ENCODE data around the gene DSCAML1.

DSCAML1 gene

GRCh38 chr11:117595440-117595839 lies 201.6 kb downstream of the DSCAML1 start:
- TF ChIP-seq TAF1 (IDR thresholded peaks at IDR 0.05; ENCODE audit: borderline replicate concordance, insufficient read depth, low read length) (no peak), REST (IDR thresholded peaks at IDR 0.05; ENCODE audit: insufficient read depth in 1 of 2, low read depth in 2 of 2, low read length in 2 of 2) (no peak; a peak in 1 of 4 replicates), FOXP2 (optimal IDR thresholded peaks at IDR 0.05; ENCODE audit: borderline replicate concordance, extremely low read depth, extremely low read length, insufficient read depth) (no peak)

GRCh38 chr11:117594721-117595120 lies 202.3 kb downstream of the DSCAML1 start:
- TF ChIP-seq REST (IDR thresholded peaks at IDR 0.05; ENCODE audit: insufficient read depth in 1 of 2, low read depth in 2 of 2, low read length in 2 of 2) (no peak), SIN3A (IDR thresholded peaks at IDR 0.05; ENCODE audit: borderline replicate concordance, insufficient read depth, low read length) (no peak), POLR2AphosphoS5 (IDR thresholded peaks at IDR 0.05; ENCODE audit: low read depth, low read length) (no peak), FOXP2 (optimal IDR thresholded peaks at IDR 0.05; ENCODE audit: borderline replicate concordance, extremely low read depth, extremely low read length, insufficient read depth) (no peak), TAF1 (IDR thresholded peaks at IDR 0.05; ENCODE audit: borderline replicate concordance, insufficient read depth, low read length) (no peak)

GRCh38 chr11:117593065-117593464 lies 204.0 kb downstream of the DSCAML1 start:
- TF ChIP-seq REST (IDR thresholded peaks at IDR 0.05; ENCODE audit: insufficient read depth in 1 of 2, low read depth in 2 of 2, low read length in 2 of 2), result no peak
- no peak for TF ChIP-seq FOXP2 (optimal IDR thresholded peaks at IDR 0.05; ENCODE audit: borderline replicate concordance, extremely low read depth, extremely low read length, insufficient read depth)
- no peak for TF ChIP-seq SIN3A (IDR thresholded peaks at IDR 0.05; ENCODE audit: borderline replicate concordance, insufficient read depth, low read length)
- no peak for TF ChIP-seq TAF1 (IDR thresholded peaks at IDR 0.05; ENCODE audit: borderline replicate concordance, insufficient read depth, low read length)
- TF ChIP-seq POLR2AphosphoS5 (IDR thresholded peaks at IDR 0.05; ENCODE audit: low read depth, low read length), result no peak

GRCh38 chr11:117591316-117592039 lies 205.5 kb downstream of the DSCAML1 start:
- TF ChIP-seq REST (IDR thresholded peaks at IDR 0.05; ENCODE audit: insufficient read depth in 1 of 2, low read depth in 2 of 2, low read length in 2 of 2), result no peak

- TF ChIP-seq TAF1 (IDR thresholded peaks at IDR 0.05; ENCODE audit: borderline replicate concordance, insufficient read depth, low read length), result no peak
- TF ChIP-seq REST (IDR thresholded peaks at IDR 0.05; ENCODE audit: insufficient read depth in 1 of 2, low read depth in 2 of 2, low read length in 2 of 2), result no peak
- no peak for TF ChIP-seq SIN3A (IDR thresholded peaks at IDR 0.05; ENCODE audit: borderline replicate concordance, insufficient read depth, low read length)
- TF ChIP-seq FOXP2 (optimal IDR thresholded peaks at IDR 0.05; ENCODE audit: borderline replicate concordance, extremely low read depth, extremely low read length, insufficient read depth), result no peak
- TF ChIP-seq POLR2AphosphoS5 (IDR thresholded peaks at IDR 0.05; ENCODE audit: low read depth, low read length), result no peak
Observed at GRCh38 chr11:117589063-117589462, 208.0 kb downstream of the DSCAML1 start.
